ENCODE results near the gene ZNF816. TPM values are rescaled to one million over a fixed set of nuclear protein-coding genes. Genes with fewer than 3 reads are reported as not detected.

Gene ZNF816
- total and polyA plus RNA-seq, 2 of the 8 experiments (the other 6 are each of a cell fraction or from before 2014, with no cell fraction given): 2.7 to 13.2 TPM

DNA sequence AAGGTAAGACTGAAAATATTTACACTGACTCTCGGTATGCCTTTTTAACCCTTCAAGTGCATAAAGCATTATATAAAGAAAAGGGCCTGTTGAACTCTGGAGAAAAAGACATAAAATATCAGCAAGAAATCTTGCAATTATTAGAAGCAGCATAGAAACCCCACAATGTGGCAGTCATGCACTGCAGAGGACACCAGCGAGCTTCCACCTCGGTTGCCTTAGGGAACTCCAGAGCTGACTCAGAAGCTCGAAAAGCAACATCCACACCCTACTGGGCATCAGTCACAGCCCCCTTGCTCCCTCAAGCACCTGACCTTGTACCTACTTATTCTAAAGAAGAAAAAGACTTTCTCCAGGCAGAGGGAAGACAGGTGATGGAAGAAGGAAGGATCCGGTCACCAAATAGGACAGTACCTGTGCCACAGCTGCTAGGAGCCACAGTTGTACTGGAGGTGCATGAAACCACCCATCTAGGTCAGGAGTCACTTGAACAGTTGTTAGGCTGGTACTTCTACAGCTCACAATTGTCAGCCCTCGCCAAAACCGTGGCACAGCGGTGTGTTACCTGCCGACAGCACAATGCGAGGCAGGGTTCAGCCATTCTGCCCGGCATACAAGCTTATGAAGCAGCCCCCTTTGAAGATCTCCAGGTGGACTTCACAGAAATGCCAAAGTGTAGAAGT, 2.9 kb downstream of the ZNF816 start:
- Histone ChIP-seq H3K23ac (ENCODE audit: insufficient read length) (no peak overlapping the region), H3K9me3 (ENCODE audit: insufficient read depth in 2 of 2, low read depth in 1 of 2, low read length in 1 of 2) (0 out of 4 replicates have a peak, but pooled peaks cover 0 to 3% of the 10 kb centered on the region in 2 experiments), H3K14ac (ENCODE audit: insufficient read length) (no peak overlapping the region), H4K20me1 (replicated peaks in 1 of 2; ENCODE audit: control insufficient read depth in 1 of 2, insufficient read depth in 2 of 2, low read length in 2 of 2) (peaks cover 0 to 2% of the 10 kb centered on the region in 2 experiments), H3K4me3 (ENCODE audit: extremely low read depth in 1 of 4, insufficient read depth in 2 of 4, low read depth in 3 of 4, low read length in 4 of 4) (no peak overlapping the region), H2BK15ac (ENCODE audit: low read length) (no peak overlapping the region), H3K27me3 (replicated peaks in 1 of 4; ENCODE audit: control insufficient read depth in 3 of 4, extremely low read depth in 1 of 4, insufficient read depth in 3 of 4, low read length in 3 of 4) (no peaks in the 10 kb centered on the region), H2AFZ (ENCODE audit: low read length) (no peak overlapping the region), H3K36me3 (ENCODE audit: control insufficient read depth in 2 of 4, insufficient read depth in 4 of 4, low read length in 3 of 4) (peaks cover 4 to 40% (median 12%) of the 10 kb centered on the region in 4 experiments; a peak in 6 of 8 replicates), H4K8ac (ENCODE audit: extremely low read depth, insufficient read depth, low read length) (no peak overlapping the region), H3K9ac (replicated peaks in 1 of 4; ENCODE audit: extremely low read depth in 1 of 4, low read depth in 3 of 4, low read length in 3 of 4) (no peak overlapping the region), H3K4me1 (replicated peaks in 1 of 4; ENCODE audit: control insufficient read depth in 3 of 4, insufficient read depth in 4 of 4, low read length in 3 of 4) (peaks cover 0 to 7% (median under 1%) of the 10 kb centered on the region in 4 experiments; a peak in 2 of 7 replicates), H3K79me1 (ENCODE audit: low read depth, low read length) (peaks cover 5% of the 10 kb centered on the region; the same call in 1 of the 2 replicates), H3K56ac (replicated peaks; ENCODE audit: insufficient read length, low read depth, low read length) (no peak overlapping the region), H2BK12ac (ENCODE audit: low read depth, low read length) (no peak overlapping the region), H3K79me2 (ENCODE audit: control insufficient read depth in 1 of 2, insufficient read depth in 2 of 2, low read length in 2 of 2) (peaks cover 0 to 25% of the 10 kb centered on the region in 2 experiments; a peak in 2 of 4 replicates), H3K18ac (ENCODE audit: extremely low read depth, low read length) (no peak overlapping the region), H3K4ac (replicated peaks; ENCODE audit: insufficient read length, low read depth, low read length) (no peak overlapping the region), H4K5ac (ENCODE audit: insufficient read length, low read depth, low read length) (no peak overlapping the region), H4K91ac (replicated peaks; ENCODE audit: insufficient read length, low read length) (no peak overlapping the region), H3K23me2 (ENCODE audit: low read depth, low read length) (peaks cover 3% of the 10 kb centered on the region), H2BK20ac (ENCODE audit: low read length) (no peak overlapping the region), H3K4me2 (ENCODE audit: insufficient read depth in 1 of 2, low read depth in 2 of 2, low read length in 2 of 2) (no peak overlapping the region), H2BK120ac (replicated peaks; ENCODE audit: low read depth, low read length) (no peak overlapping the region), H2AK5ac (ENCODE audit: low read depth, low read length) (no peak overlapping the region), H2BK5ac (ENCODE audit: low read depth, low read length) (no peak overlapping the region), H3K27ac (ENCODE audit: low read depth, low read length) (no peak overlapping the region)
- ChIA-PET CTCF (ENCODE audit: partially characterized antibody) (interaction anchor here (0.6 to 1.6 kb wide), 4 partner anchors 12 to 131 kb away, joined by 3 to 7 read pairs (median 3); no protein-coding TSS in a partner anchor), POLR2A (ENCODE audit: partially characterized antibody) (no interaction called here)
- TF ChIP-seq POLR2AphosphoS5 (IDR thresholded peaks at IDR 0.05; ENCODE audit: low read depth, low read length) (no peak), EP300 (IDR thresholded peaks at IDR 0.05; ENCODE audit: borderline replicate concordance in 1 of 2, low read depth in 2 of 2, low read length in 2 of 2) (no peak), CBX8 (IDR thresholded peaks at IDR 0.05; ENCODE audit: borderline replicate concordance, low read depth, low read length) (no peak), RFX5 (IDR thresholded peaks at IDR 0.05; ENCODE audit: borderline replicate concordance, low read depth, low read length) (no peak), ZNF274 (IDR thresholded peaks at IDR 0.05; ENCODE audit: borderline replicate concordance, extremely low read depth, low read length) (no peak), RAD21 (IDR thresholded peaks at IDR 0.05 in 1 of 2, conservative IDR thresholded peaks at IDR 0.05 in 1 of 2; ENCODE audit: low read depth in 2 of 2, low read length in 2 of 2) (no peak), SP4 (IDR thresholded peaks at IDR 0.05; ENCODE audit: low read length) (no peak), CTBP2 (IDR thresholded peaks at IDR 0.05; ENCODE audit: borderline replicate concordance, insufficient read depth, insufficient read length, low read length) (no peak), KDM5A (IDR thresholded peaks at IDR 0.05; ENCODE audit: low read length) (no peak), FOSL1 (IDR thresholded peaks at IDR 0.05; ENCODE audit: insufficient read depth, low read depth, low read length) (no peak)
- FAIRE-seq (no peak), DNase-seq (ENCODE audit: low read depth in 1 of 2, low spot score in 2 of 2) (no peak)
- 93% methylated on average over 11 of the region's 11 CpGs; no CpG with 5 or more reads in 1 of the 2 experiments for WGBS, 2 experiments (ENCODE audit: extremely low coverage in 1 of 2, insufficient coverage in 1 of 2, insufficient read length in 1 of 2, insufficient replicate concordance in 2 of 2, low coverage in 1 of 2, low lambda C conversion rate in 2 of 2, missing lambda C conversion rate in 1 of 2)

Measured in H1 (cell line).